Measurements from ENCODE around the gene DAB2IP. TPM values are rescaled to one million over a fixed set of nuclear protein-coding genes. Genes with fewer than 3 reads are reported as not detected.

DAB2IP gene
- total RNA-seq, 4 donors from 2014 or later: 19.2 to 45.4 (median 34.8) TPM

GRCh38 chr9:121725008-121725775 is 73.8 kb downstream of the DAB2IP start:
- DNase-seq (ENCODE audit: low spot score) (peak; percentile 70), ATAC-seq (ENCODE audit: low FRiP score) (peak; percentile 97)
- TF ChIP-seq CTCF (IDR thresholded peaks at IDR 0.05): no peak

GRCh38 chr9:121727295-121728020 is 76.0 kb downstream of the DAB2IP start:
- ATAC-seq (ENCODE audit: low FRiP score): no peak
- no peak for TF ChIP-seq CTCF (IDR thresholded peaks at IDR 0.05)

GRCh38 chr9:121728916-121729315 is 77.5 kb downstream of the DAB2IP start:
- no peak for TF ChIP-seq CTCF (IDR thresholded peaks at IDR 0.05)
- ATAC-seq (ENCODE audit: low FRiP score) (no peak), DNase-seq (ENCODE audit: low spot score) (no peak)

More at GRCh38 chr9:121727295-121728020, 76.0 kb downstream of the DAB2IP start:
- DNase-seq (ENCODE audit: low spot score): no peak

GRCh38 chr9:121729769-121730562 is 78.5 kb downstream of the DAB2IP start:
- no peak for DNase-seq (ENCODE audit: low spot score)
- ATAC-seq (ENCODE audit: low FRiP score): no peak

GRCh38 chr9:121731090-121731489 is 79.7 kb downstream of the DAB2IP start:
- ATAC-seq (ENCODE audit: low FRiP score) (no peak), DNase-seq (ENCODE audit: low spot score) (no peak)
- no peak for TF ChIP-seq CTCF (IDR thresholded peaks at IDR 0.05)

More at GRCh38 chr9:121729769-121730562, 78.5 kb downstream of the DAB2IP start:
- no peak for TF ChIP-seq CTCF (IDR thresholded peaks at IDR 0.05)

- no peak for TF ChIP-seq CTCF (IDR thresholded peaks at IDR 0.05)
- no peak for ATAC-seq (ENCODE audit: low FRiP score)
Measured at GRCh38 chr9:121731919-121732318, 80.5 kb downstream of the DAB2IP start.

More at GRCh38 chr9:121731919-121732318, 80.5 kb downstream of the DAB2IP start:
- no peak for DNase-seq (ENCODE audit: low spot score)

Measured in omental fat pad (tissue), 4 donors.